PFSK-1 (cell line): ENCODE measurements around the gene OAF.

Source experiments
- POLR2AphosphoS5 ChIP-seq: IDR thresholded peaks from 2 replicates; pipeline ENCODE4 v1.6.1; 2012; ENCODE audit warnings: low read depth, mild to moderate bottlenecking, control low read depth, low read length, moderate library complexity
- TF ChIP-seq, protein P1 (sequence below), 2 experiments: IDR thresholded peaks; 2 replicates each; pipeline versions ENCODE4 v1.6.1 to v1.8.0; 2011 to 2012; ENCODE audit warnings: low read depth in 2 of 2, low read length in 2 of 2, control low read depth in 1 of 2, inconsistent platforms in 1 of 2, mild to moderate bottlenecking in 1 of 2, moderate library complexity in 1 of 2; ENCODE audit not compliant: insufficient read depth in 1 of 2

DNA sequence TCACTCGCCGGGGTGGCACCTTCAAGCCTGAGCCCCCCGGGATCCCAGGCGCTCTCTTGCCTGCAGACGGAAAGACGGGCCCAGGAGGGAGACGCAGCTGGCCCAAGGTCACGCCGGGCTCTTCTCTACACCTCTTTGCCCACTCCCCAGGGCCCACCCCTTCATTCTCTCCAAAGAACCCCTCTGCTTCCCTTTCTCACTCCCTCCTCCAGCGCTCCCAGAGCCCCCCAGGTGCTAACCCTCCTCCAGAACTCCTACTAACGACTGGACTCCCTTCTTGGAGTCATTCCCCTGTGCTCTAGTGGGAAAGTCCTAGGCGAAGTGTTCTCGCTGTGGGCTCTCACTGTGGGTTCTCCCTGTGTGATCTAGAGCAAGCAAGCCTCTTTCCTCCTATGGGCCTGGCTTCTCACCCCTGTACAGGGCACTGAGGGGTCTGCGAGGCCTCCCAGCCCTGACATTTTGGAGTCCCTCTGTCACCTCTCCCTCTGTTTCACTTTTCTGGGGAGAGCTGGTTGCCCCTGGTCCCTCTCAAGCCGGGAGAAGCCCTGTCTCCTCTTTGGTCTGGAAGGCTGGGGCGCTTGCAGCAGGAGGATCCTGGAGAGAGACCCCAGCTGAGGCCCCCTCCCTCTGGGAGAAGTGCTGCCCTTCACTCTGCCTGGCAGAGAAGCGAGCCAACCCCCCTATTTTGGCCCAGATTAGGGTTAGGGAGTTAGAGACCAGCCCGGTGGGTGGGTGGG is 858 bp downstream of the OAF start:
- TF ChIP-seq, protein P1, sequence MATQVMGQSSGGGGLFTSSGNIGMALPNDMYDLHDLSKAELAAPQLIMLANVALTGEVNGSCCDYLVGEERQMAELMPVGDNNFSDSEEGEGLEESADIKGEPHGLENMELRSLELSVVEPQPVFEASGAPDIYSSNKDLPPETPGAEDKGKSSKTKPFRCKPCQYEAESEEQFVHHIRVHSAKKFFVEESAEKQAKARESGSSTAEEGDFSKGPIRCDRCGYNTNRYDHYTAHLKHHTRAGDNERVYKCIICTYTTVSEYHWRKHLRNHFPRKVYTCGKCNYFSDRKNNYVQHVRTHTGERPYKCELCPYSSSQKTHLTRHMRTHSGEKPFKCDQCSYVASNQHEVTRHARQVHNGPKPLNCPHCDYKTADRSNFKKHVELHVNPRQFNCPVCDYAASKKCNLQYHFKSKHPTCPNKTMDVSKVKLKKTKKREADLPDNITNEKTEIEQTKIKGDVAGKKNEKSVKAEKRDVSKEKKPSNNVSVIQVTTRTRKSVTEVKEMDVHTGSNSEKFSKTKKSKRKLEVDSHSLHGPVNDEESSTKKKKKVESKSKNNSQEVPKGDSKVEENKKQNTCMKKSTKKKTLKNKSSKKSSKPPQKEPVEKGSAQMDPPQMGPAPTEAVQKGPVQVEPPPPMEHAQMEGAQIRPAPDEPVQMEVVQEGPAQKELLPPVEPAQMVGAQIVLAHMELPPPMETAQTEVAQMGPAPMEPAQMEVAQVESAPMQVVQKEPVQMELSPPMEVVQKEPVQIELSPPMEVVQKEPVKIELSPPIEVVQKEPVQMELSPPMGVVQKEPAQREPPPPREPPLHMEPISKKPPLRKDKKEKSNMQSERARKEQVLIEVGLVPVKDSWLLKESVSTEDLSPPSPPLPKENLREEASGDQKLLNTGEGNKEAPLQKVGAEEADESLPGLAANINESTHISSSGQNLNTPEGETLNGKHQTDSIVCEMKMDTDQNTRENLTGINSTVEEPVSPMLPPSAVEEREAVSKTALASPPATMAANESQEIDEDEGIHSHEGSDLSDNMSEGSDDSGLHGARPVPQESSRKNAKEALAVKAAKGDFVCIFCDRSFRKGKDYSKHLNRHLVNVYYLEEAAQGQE (IDR thresholded peaks at IDR 0.05; ENCODE audit: insufficient read depth in 1 of 2, low read depth in 2 of 2, low read length in 2 of 2): no peak
- TF ChIP-seq POLR2AphosphoS5: no peak
